GM10266 (cell line): ENCODE measurements around the gene C16orf89.

Experiments used
- DNase-seq: peaks from one replicate; pipeline ENCODE4 v3.0.0; 2012; ENCODE audit errors: extremely low spot score
- CTCF ChIP-seq: IDR thresholded peaks from 2 replicates; pipeline ENCODE4 v1.5.1; 2012; ENCODE audit warnings: mild to moderate bottlenecking, low read depth; ENCODE audit not compliant: control insufficient read depth, insufficient read depth; ENCODE audit errors: missing control alignments

C16orf89 gene

DNA sequence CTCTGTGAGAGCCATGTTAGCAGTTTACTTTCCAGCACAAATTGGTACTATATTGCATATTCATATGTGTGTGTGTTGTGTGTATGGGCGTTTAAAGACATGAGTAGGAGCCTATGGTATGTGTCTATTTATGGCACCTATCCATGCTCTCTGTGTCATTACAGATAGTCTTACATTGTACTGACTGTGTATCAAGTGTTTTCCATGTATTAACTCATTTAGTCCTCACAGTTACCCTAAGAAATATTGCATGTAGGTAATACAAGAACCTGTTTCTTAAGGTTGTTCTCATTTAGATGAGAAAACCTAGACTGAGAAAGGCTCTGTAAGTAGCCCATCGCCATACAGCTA is 7.5 kb upstream of the C16orf89 start:
- peak; percentile 5 for DNase-seq
- TF ChIP-seq CTCF, result no peak

GRCh38 chr16:5072334-5073278 is 6.8 kb upstream of the C16orf89 start:
- TF ChIP-seq CTCF, result no peak
- DNase-seq, result peak; percentile 9

DNA sequence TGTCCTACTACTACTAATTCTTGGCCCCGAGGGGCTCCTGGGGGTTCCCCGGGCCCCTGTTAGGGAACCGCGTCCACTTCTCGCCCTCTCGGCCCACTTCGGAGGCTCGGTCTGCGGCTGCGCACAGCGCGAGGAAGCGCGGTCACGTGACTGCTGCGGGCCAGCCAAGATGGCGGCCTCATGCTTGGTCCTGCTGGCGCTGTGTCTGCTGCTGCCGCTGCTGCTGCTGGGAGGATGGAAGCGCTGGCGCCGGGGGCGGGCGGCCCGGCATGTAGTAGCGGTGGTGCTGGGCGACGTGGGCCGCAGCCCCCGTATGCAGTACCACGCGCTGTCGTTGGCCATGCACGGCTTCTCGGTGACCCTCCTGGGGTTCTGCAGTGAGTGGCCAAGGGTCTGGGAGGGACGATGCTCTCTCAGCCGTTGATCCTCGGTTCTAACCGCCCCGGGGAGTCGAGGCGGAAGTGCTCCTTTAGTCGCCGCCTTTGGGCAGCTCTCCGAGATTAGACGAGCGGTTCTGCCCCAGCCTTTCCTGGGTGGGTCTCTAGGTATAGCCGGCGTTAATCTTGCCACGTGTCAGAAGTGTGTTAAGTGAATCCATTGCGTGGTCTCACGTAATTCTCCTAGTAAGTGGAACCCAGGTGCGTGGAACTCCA is 6.1 kb upstream of the C16orf89 start, which contains the start of gene ALG1:
Gene ALG1 (plus strand): TSS at position 163 of the 653 bp plus-strand sequence. CDS start 7 bp downstream, at position 170.
- peak; percentile 95 for DNase-seq
- TF ChIP-seq CTCF, result no peak

DNA sequence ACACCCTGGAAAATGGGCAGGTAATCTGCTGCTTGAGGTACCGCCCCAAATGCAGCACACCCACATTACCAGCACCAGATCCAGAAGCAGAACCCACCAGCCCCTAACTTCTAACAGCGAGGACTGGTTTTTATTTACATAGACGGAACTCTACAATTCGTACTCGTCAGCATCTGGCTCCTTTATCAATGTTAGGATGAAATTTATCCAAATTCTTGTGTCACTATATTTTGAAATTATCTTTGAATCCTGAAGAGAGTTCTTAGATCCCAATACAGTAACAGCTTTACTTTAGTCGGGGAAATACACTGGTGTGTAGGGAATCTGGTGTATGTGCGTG is 5.6 kb upstream of the C16orf89 start:
- peak; percentile 3 for DNase-seq
- TF ChIP-seq CTCF, result no peak

DNA sequence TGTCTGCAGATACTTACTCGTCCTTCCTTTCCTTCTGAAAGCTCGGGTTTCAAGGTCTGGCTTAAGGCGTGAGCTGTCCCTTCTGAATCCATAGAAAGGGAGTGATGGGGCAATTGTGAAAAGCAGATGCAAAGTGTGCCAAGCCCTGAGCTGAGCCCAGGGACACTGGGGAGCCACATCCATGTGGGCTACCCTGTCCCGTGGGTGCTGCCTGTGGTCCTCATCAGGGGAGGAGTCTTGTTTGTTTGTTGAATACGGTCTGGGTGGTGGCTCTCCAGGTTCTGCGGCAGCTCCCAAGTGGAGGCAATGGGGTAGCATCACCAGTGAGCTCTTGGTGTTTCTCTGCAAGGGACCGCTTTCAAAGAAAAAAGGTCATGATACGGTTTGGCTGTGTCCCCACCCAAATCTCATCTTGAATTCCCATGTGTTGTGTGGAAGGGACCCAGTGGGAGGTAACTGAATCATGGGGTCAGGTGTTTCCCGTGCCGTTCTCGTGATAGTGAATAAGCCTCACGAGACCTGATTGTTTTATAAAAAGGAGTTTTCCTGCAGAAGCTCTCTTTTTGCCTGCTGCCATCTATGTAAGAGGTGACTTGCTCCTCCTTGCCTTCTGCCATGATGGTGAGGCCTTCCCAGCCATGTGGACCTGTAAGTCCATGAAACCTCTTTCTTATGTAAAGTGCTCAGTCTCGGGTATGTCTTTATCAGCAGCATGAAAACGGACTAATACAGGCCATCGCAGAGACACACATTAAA is 4.9 kb upstream of the C16orf89 start:
- no peak for TF ChIP-seq CTCF
- peak; percentile 4 for DNase-seq

DNA sequence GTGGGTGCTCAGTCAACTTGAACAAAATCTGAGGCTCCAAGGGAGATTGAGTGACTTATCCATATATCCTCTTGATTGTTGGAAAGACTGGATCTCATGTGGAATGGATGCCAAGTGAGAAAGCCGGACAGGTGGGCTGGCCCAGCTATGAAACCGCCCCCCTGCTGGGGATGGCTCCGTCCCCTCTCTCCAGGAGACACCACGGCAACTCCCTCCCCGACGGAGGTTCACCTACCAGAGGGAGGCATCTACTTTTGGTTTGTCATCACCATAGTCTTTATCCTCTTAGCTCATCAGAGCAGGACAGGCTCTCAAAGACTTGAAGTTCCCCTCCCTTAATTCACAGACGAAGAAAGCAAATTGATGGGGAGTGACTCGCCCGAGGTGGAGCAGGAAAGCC is 4.1 kb upstream of the C16orf89 start:
- DNase-seq, result no peak
- no peak for TF ChIP-seq CTCF
